HepG2 (cell line): ENCODE results near the gene SLC11A1. TPM values are rescaled to one million over a fixed set of nuclear protein-coding genes. Genes with fewer than 3 reads are reported as not detected.
A peak's percentile ranks its signal among the peaks of the same experiment; 100 is the strongest.

Experiments
- ARNTL ChIP-seq: sonication (generic); formaldehyde crosslinking; IDR thresholded peaks from 2 replicates; pipeline ENCODE4 v1.4.0; 2020; ENCODE audit warnings: mild to moderate bottlenecking, missing genetic modification reagents
- ATRX ChIP-seq: sonication (generic); formaldehyde crosslinking; IDR thresholded peaks from 2 replicates; pipeline ENCODE4 v1.4.0; 2020; ENCODE audit warnings: missing genetic modification reagents, borderline replicate concordance
- CHCHD3 ChIP-seq: sonication (generic); formaldehyde crosslinking; IDR thresholded peaks from 2 replicates; pipeline ENCODE4 v1.8.0; 2022; ENCODE audit warnings: mild to moderate bottlenecking, missing genetic modification reagents, moderate library complexity
- IRF2 ChIP-seq: IDR thresholded peaks from 2 replicates; pipeline ENCODE4 v1.6.1; 2018; ENCODE audit warnings: missing genetic modification reagents, missing compliant biosample characterization
- NONO ChIP-seq, 2 experiments: fragments of 450-650 bp in 1 of 2; sonication (generic) in 1 of 2; formaldehyde crosslinking in 1 of 2; IDR thresholded peaks in 1 of 2; conservative IDR thresholded peaks in 1 of 2; 2 replicates each; pipeline versions ENCODE4 v1.6.1 to v1.8.0; 2017 to 2022; ENCODE audit warnings: mild to moderate bottlenecking in 1 of 2, missing genetic modification reagents in 1 of 2, moderate library complexity in 1 of 2
- SP5 ChIP-seq: IDR thresholded peaks from 2 replicates; pipeline ENCODE4 v1.6.1; 2016; ENCODE audit warnings: low read depth, borderline replicate concordance
- SRSF1 ChIP-seq: fragments of 200-400 bp; formaldehyde crosslinking; optimal IDR thresholded peaks from 2 replicates; pipeline ENCODE3; 2017; ENCODE audit warnings: mild to moderate bottlenecking, low read depth, low read length, moderate library complexity
- TFE3 ChIP-seq: IDR thresholded peaks from 2 replicates; pipeline ENCODE4 v1.6.1; 2016
- THAP7 ChIP-seq: sonication (generic); formaldehyde crosslinking; IDR thresholded peaks from 2 replicates; pipeline ENCODE4 v1.8.1; 2023; ENCODE audit warnings: mild to moderate bottlenecking, missing genetic modification reagents
- ZBTB3 ChIP-seq: sonication (generic); formaldehyde crosslinking; IDR thresholded peaks from 2 replicates; pipeline ENCODE4 v1.4.0; 2020; ENCODE audit warnings: low read depth, mild to moderate bottlenecking, moderate library complexity, missing genetic modification reagents, borderline replicate concordance
- ZFX ChIP-seq: sonication (generic); formaldehyde crosslinking; IDR thresholded peaks from 2 replicates; pipeline ENCODE4 v1.4.0; 2020; ENCODE audit warnings: mild to moderate bottlenecking, low read depth, missing genetic modification reagents, moderate library complexity
- ZFY ChIP-seq: sonication (generic); formaldehyde crosslinking; IDR thresholded peaks from 2 replicates; pipeline ENCODE4 v1.4.0; 2020; ENCODE audit warnings: missing genetic modification reagents
- ZNF446 ChIP-seq: sonication (generic); formaldehyde crosslinking; IDR thresholded peaks from 2 replicates; pipeline ENCODE4 v1.5.0; 2020; ENCODE audit warnings: mild to moderate bottlenecking, missing genetic modification reagents
- ZNF563 ChIP-seq: sonication (generic); formaldehyde crosslinking; IDR thresholded peaks from 2 replicates; pipeline ENCODE4 v1.8.0; 2022; ENCODE audit warnings: mild to moderate bottlenecking, moderate library complexity, missing genetic modification reagents
- ZNF850 ChIP-seq: sonication (generic); formaldehyde crosslinking; conservative IDR thresholded peaks from 2 replicates; pipeline ENCODE4 v1.9.0; 2021; ENCODE audit warnings: mild to moderate bottlenecking, missing genetic modification reagents
- ZSCAN20 ChIP-seq: sonication (generic); formaldehyde crosslinking; IDR thresholded peaks from 2 replicates; pipeline ENCODE4 v1.4.0; 2020; ENCODE audit warnings: missing genetic modification reagents, mild to moderate bottlenecking, borderline replicate concordance
- polyA plus RNA-seq, 8 experiments: library from polyadenylated mRNA; depleted of rRNA in 3 of 8; stranded (reverse) in 7 of 8; unstranded in 1 of 8; fragments of >200 nt; fragmentation: Illumina TruSeq in 4 of 8; extraction: Trizol in 4 of 8; gene quantifications; 2 replicates each; pipeline versions ENCODE4 v1.2.1 to v1.2.3, GENCODE V29; 2011 to 2016; ENCODE audit warnings: low read depth in 4 of 8, missing spikeins in 1 of 8, mixed read lengths in 1 of 8; ENCODE audit not compliant: insufficient read depth in 1 of 8
- total RNA-seq, 5 experiments: library from RNA; depleted of rRNA; stranded (reverse); fragments of >200 nt; fragmentation: Illumina TruSeq; extraction: Trizol; gene quantifications; 2 replicates each; pipeline ENCODE4 v1.2.3, GENCODE V29; 2016; ENCODE audit warnings: low read depth in 1 of 5
- TF ChIP-seq, protein P1 (sequence below): sonication (generic); formaldehyde crosslinking; IDR thresholded peaks from 2 replicates; pipeline ENCODE4 v1.9.0; 2021; ENCODE audit warnings: missing genetic modification reagents, borderline replicate concordance
- TF ChIP-seq, protein P2 (sequence below): sonication (generic); formaldehyde crosslinking; IDR thresholded peaks from 2 replicates; pipeline ENCODE4 v1.8.1; 2022; ENCODE audit warnings: low read depth, mild to moderate bottlenecking, missing genetic modification reagents

Gene SLC11A1
- total and polyA plus RNA-seq, 2 of the 13 experiments (the other 11 are each of a cell fraction or from before 2014, with no cell fraction given) = 0.33 to 2.3 TPM

DNA sequence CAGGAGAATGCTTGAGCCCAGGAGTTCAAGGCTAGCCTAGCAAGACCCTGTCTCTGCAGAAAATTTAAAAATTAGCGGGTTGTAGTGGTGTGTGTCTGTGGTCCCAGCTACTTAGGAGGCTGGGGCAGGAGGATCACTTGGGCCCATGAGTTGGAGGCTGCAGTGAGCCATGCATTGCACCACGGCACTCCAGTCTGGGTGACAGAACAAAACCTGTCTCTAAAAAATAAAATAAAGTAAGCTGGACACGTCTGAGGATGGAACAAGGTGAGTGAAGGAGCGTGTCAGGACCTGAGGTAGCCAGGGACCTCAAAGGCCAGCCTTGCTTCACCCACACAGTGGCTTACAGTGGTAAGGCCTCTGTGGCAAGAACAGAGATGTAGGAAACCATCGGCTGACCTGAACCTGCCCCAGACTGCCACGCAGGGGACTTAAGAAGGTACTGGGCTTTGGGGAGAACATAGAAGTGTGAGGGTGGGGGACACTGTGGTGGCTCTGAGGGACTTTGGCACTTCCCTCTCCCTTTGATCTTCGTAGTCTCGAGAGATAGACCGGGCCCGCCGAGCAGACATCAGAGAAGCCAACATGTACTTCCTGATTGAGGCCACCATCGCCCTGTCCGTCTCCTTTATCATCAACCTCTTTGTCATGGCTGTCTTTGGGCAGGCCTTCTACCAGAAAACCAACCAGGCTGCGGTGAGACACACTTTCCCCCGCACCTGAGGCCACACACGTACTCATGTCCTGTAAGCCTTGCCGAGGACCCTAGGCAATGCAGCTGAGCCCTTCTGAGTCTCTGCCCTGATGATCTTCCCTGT, 7.5 kb downstream of the SLC11A1 start (continued):
- TF ChIP-seq, protein P1, sequence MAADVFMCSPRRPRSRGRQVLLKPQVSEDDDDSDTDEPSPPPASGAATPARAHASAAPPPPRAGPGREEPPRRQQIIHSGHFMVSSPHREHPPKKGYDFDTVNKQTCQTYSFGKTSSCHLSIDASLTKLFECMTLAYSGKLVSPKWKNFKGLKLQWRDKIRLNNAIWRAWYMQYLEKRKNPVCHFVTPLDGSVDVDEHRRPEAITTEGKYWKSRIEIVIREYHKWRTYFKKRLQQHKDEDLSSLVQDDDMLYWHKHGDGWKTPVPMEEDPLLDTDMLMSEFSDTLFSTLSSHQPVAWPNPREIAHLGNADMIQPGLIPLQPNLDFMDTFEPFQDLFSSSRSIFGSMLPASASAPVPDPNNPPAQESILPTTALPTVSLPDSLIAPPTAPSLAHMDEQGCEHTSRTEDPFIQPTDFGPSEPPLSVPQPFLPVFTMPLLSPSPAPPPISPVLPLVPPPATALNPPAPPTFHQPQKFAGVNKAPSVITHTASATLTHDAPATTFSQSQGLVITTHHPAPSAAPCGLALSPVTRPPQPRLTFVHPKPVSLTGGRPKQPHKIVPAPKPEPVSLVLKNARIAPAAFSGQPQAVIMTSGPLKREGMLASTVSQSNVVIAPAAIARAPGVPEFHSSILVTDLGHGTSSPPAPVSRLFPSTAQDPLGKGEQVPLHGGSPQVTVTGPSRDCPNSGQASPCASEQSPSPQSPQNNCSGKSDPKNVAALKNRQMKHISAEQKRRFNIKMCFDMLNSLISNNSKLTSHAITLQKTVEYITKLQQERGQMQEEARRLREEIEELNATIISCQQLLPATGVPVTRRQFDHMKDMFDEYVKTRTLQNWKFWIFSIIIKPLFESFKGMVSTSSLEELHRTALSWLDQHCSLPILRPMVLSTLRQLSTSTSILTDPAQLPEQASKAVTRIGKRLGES (CRISPR knock-in tag) = no peak
- no peak for TF ChIP-seq ARNTL (CRISPR knock-in tag)
- TF ChIP-seq, protein P2, sequence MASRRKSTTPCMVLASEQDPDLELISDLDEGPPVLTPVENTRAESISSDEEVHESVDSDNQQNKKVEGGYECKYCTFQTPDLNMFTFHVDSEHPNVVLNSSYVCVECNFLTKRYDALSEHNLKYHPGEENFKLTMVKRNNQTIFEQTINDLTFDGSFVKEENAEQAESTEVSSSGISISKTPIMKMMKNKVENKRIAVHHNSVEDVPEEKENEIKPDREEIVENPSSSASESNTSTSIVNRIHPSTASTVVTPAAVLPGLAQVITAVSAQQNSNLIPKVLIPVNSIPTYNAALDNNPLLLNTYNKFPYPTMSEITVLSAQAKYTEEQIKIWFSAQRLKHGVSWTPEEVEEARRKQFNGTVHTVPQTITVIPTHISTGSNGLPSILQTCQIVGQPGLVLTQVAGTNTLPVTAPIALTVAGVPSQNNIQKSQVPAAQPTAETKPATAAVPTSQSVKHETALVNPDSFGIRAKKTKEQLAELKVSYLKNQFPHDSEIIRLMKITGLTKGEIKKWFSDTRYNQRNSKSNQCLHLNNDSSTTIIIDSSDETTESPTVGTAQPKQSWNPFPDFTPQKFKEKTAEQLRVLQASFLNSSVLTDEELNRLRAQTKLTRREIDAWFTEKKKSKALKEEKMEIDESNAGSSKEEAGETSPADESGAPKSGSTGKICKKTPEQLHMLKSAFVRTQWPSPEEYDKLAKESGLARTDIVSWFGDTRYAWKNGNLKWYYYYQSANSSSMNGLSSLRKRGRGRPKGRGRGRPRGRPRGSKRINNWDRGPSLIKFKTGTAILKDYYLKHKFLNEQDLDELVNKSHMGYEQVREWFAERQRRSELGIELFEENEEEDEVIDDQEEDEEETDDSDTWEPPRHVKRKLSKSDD (CRISPR knock-in tag) = no peak
- no peak for TF ChIP-seq THAP7 (CRISPR knock-in tag)
- no peak for TF ChIP-seq ZBTB3 (CRISPR knock-in tag)
- TF ChIP-seq ZSCAN20 (CRISPR knock-in tag) = no peak
- TF ChIP-seq SP5 = no peak
- no peak for TF ChIP-seq NONO (IDR thresholded peaks at IDR 0.05)
- no peak for TF ChIP-seq NONO (CRISPR knock-in tag; conservative IDR thresholded peaks at IDR 0.05)
- TF ChIP-seq ZFY (CRISPR knock-in tag) = peak; percentile 61
- no peak for TF ChIP-seq ATRX (CRISPR knock-in tag)
- no peak for TF ChIP-seq IRF2 (CRISPR knock-in tag)
- no peak for TF ChIP-seq CHCHD3 (CRISPR knock-in tag)
- TF ChIP-seq SRSF1 = no peak
- peak; percentile 80; the same call in 1 of the 2 replicates for TF ChIP-seq ZFX (CRISPR knock-in tag)
- TF ChIP-seq ZNF850 (CRISPR knock-in tag) = 0 out of 2 replicates have a peak, but pooled peaks have one; percentile 51
- peak; percentile 33; the same call in 1 of the 2 replicates for TF ChIP-seq TFE3 (CRISPR knock-in tag)
- TF ChIP-seq ZNF563 (CRISPR knock-in tag) = peak; percentile 59; the same call in 1 of the 2 replicates
- no peak for TF ChIP-seq ZNF446
